ENCODE data around the gene CRPPA. TPM values are rescaled to one million over a fixed set of nuclear protein-coding genes. Genes with fewer than 3 reads are reported as not detected.
"Not testable (repeated sequence)": the region's sequence is repeated elsewhere in the genome, so short reads cannot be mapped to it uniquely, and the experiment has no call there.

Gene CRPPA
- total RNA-seq (under 1 TPM; 0.81 to 0.99 TPM), total RNA-seq (1.3 to 1.5 reads per million in 2 donors)

- H3K27ac Mint-ChIP-seq, result peak within 1 kb of the TSS; percentile 99
- no peaks in the 10 kb centered on the region for H3K27me3 Mint-ChIP-seq
- no peaks in the 10 kb centered on the region for H3K36me3 Mint-ChIP-seq (ENCODE audit: low read depth)
- ATAC-seq, result peak; percentile 28
- peaks cover 24% of the 10 kb centered on the region for H3K4me1 Mint-ChIP-seq
- no peaks in the 10 kb centered on the region for H3K9me3 ChIP-seq (ENCODE audit: control insufficient read depth, low read length, poor library complexity, severe bottlenecking)
- peak in 2 of 3 donors; percentile 15 to 25 for DNase-seq
- peak within 1 kb of the TSS; percentile 98 for H3K4me3 Mint-ChIP-seq
Measured at GRCh38 chr7:16421333-16422102, at the start of gene CRPPA. TSS of gene CRPPA (minus strand) at chr7:16421538. CDS start at chr7:16421322, 216 bp downstream.

- no peak for ATAC-seq
- no peaks in the 10 kb centered on the region for H3K9me3 ChIP-seq (ENCODE audit: control insufficient read depth, low read length, poor library complexity, severe bottlenecking)
- H3K27ac Mint-ChIP-seq, result no peak within 1 kb of the TSS
- H3K36me3 Mint-ChIP-seq (ENCODE audit: low read depth), result no peaks in the 10 kb centered on the region
- no peak for DNase-seq
- H3K4me3 Mint-ChIP-seq, result no peak within 1 kb of the TSS
- H3K27me3 Mint-ChIP-seq, result peaks cover 9% of the 10 kb centered on the region
- H3K4me1 Mint-ChIP-seq, result peaks cover 3% of the 10 kb centered on the region
Measured at GRCh38 chr7:16465469-16466361, 44.4 kb upstream of the CRPPA start, which contains the start of gene SOSTDC1. TSS of gene SOSTDC1 (minus strand) at chr7:16465738. CDS start at chr7:16465668, 70 bp downstream.

- Mint-ChIP-seq H3K4me3 (no peak overlapping the region), H3K27me3 (peaks cover 9% of the 10 kb centered on the region), H3K36me3 (ENCODE audit: low read depth) (no peaks in the 10 kb centered on the region), H3K4me1 (peaks cover 3% of the 10 kb centered on the region), H3K27ac (no peak overlapping the region)
- no peaks in the 10 kb centered on the region for H3K9me3 ChIP-seq (ENCODE audit: control insufficient read depth, low read length, poor library complexity, severe bottlenecking)
- DNase-seq, result no peak
- ATAC-seq, result no peak
Measured at GRCh38 chr7:16463949-16464715, 42.8 kb upstream of the CRPPA start.

GRCh38 chr7:16463520-16463919, 42.2 kb upstream of the CRPPA start:
- Mint-ChIP-seq H3K4me3 (no peak overlapping the region), H3K27me3 (peaks cover 9% of the 10 kb centered on the region), H3K27ac (no peak overlapping the region), H3K4me1 (peaks cover 3% of the 10 kb centered on the region), H3K36me3 (ENCODE audit: low read depth) (no peaks in the 10 kb centered on the region)
- no peaks in the 10 kb centered on the region for H3K9me3 ChIP-seq (ENCODE audit: control insufficient read depth, low read length, poor library complexity, severe bottlenecking)
- no peak for DNase-seq
- no peak for ATAC-seq

- Mint-ChIP-seq H3K4me3 (no peak overlapping the region), H3K4me1 (peaks cover 3% of the 10 kb centered on the region), H3K36me3 (ENCODE audit: low read depth) (no peaks in the 10 kb centered on the region), H3K27ac (no peak overlapping the region), H3K27me3 (peaks cover 9% of the 10 kb centered on the region)
- ATAC-seq (no peak), DNase-seq (no peak)
- H3K9me3 ChIP-seq (ENCODE audit: control insufficient read depth, low read length, poor library complexity, severe bottlenecking), result no peaks in the 10 kb centered on the region
Measured at GRCh38 chr7:16462431-16462889, 41.1 kb upstream of the CRPPA start.

- no peak overlapping the region for H3K27ac Mint-ChIP-seq
- no peak overlapping the region for H3K4me3 Mint-ChIP-seq
- no peaks in the 10 kb centered on the region for H3K9me3 ChIP-seq (ENCODE audit: control insufficient read depth, low read length, poor library complexity, severe bottlenecking)
- peaks cover 3% of the 10 kb centered on the region for H3K4me1 Mint-ChIP-seq
- DNase-seq, result no peak
- ATAC-seq, result no peak
- H3K36me3 Mint-ChIP-seq (ENCODE audit: low read depth), result no peaks in the 10 kb centered on the region
- H3K27me3 Mint-ChIP-seq, result peaks cover 9% of the 10 kb centered on the region
Measured at GRCh38 chr7:16460789-16461493, 39.6 kb upstream of the CRPPA start.

- H3K4me1 Mint-ChIP-seq; H3K27ac Mint-ChIP-seq; H3K4me3 Mint-ChIP-seq; DNase-seq; ATAC-seq; H3K36me3 Mint-ChIP-seq (ENCODE audit: low read depth); H3K27me3 Mint-ChIP-seq; H3K9me3 ChIP-seq (ENCODE audit: control insufficient read depth, low read length, poor library complexity, severe bottlenecking): not testable (repeated sequence)
Measured at GRCh38 chr7:16456303-16456702, 35.0 kb upstream of the CRPPA start.

- H3K4me3 Mint-ChIP-seq, result no peak overlapping the region
- H3K36me3 Mint-ChIP-seq (ENCODE audit: low read depth), result no peaks in the 10 kb centered on the region
- no peaks in the 10 kb centered on the region for H3K9me3 ChIP-seq (ENCODE audit: control insufficient read depth, low read length, poor library complexity, severe bottlenecking)
- no peaks in the 10 kb centered on the region for H3K27me3 Mint-ChIP-seq
- H3K4me1 Mint-ChIP-seq, result peaks cover 7% of the 10 kb centered on the region
- H3K27ac Mint-ChIP-seq, result peak overlapping the region; percentile 14
- no peak for ATAC-seq
- DNase-seq, result no peak
Measured at GRCh38 chr7:16455591-16455990, 34.3 kb upstream of the CRPPA start.

- H3K27ac Mint-ChIP-seq, result no peak overlapping the region
- no peak for DNase-seq
- no peak for ATAC-seq
- H3K4me3 Mint-ChIP-seq, result no peak overlapping the region
- H3K4me1 Mint-ChIP-seq, result peaks cover 6% of the 10 kb centered on the region
- H3K9me3 ChIP-seq (ENCODE audit: control insufficient read depth, low read length, poor library complexity, severe bottlenecking), result no peaks in the 10 kb centered on the region
- H3K27me3 Mint-ChIP-seq, result no peaks in the 10 kb centered on the region
- H3K36me3 Mint-ChIP-seq (ENCODE audit: low read depth), result no peaks in the 10 kb centered on the region
Measured at GRCh38 chr7:16450366-16450765, 29.0 kb upstream of the CRPPA start.

- ATAC-seq, result no peak
- Mint-ChIP-seq H3K36me3 (ENCODE audit: low read depth) (no peaks in the 10 kb centered on the region), H3K27ac (no peak overlapping the region), H3K27me3 (no peaks in the 10 kb centered on the region), H3K4me3 (no peak overlapping the region), H3K4me1 (peaks cover 2% of the 10 kb centered on the region)
- DNase-seq, result no peak
- H3K9me3 ChIP-seq (ENCODE audit: control insufficient read depth, low read length, poor library complexity, severe bottlenecking), result no peaks in the 10 kb centered on the region
Measured at GRCh38 chr7:16447876-16448275, 26.5 kb upstream of the CRPPA start.

GRCh38 chr7:16446508-16446907, 25.2 kb upstream of the CRPPA start:
- peaks cover 2% of the 10 kb centered on the region for H3K4me1 Mint-ChIP-seq
- no peak for ATAC-seq
- DNase-seq, result no peak
- no peaks in the 10 kb centered on the region for H3K9me3 ChIP-seq (ENCODE audit: control insufficient read depth, low read length, poor library complexity, severe bottlenecking)
- H3K27me3 Mint-ChIP-seq, result peaks cover 3% of the 10 kb centered on the region
- no peaks in the 10 kb centered on the region for H3K36me3 Mint-ChIP-seq (ENCODE audit: low read depth)
- H3K27ac Mint-ChIP-seq, result no peak overlapping the region
- H3K4me3 Mint-ChIP-seq, result no peak overlapping the region

- not testable (repeated sequence) for H3K4me3 Mint-ChIP-seq; DNase-seq; H3K27me3 Mint-ChIP-seq; H3K36me3 Mint-ChIP-seq (ENCODE audit: low read depth); H3K9me3 ChIP-seq (ENCODE audit: control insufficient read depth, low read length, poor library complexity, severe bottlenecking); H3K27ac Mint-ChIP-seq; H3K4me1 Mint-ChIP-seq; ATAC-seq
Measured at GRCh38 chr7:16443871-16444270, 22.5 kb upstream of the CRPPA start.
